ENCODE data around the gene VAX1. TPM values are rescaled to one million over a fixed set of nuclear protein-coding genes. Genes with fewer than 3 reads are reported as not detected.

Gene VAX1
- polyA plus RNA-seq, 1 of the 3 experiments (the other 2 are of a cell fraction), result not detected

- ChIA-PET CTCF (interaction anchor here (1.3 to 4.2 kb wide), 4 partner anchors 27 to 334 kb away, joined by 3 to 37 read pairs (median 12); no protein-coding TSS in a partner anchor), POLR2A (interaction anchor here (0.6 kb wide), 1 partner anchor 123 kb away, joined by 3 read pairs; no protein-coding TSS in a partner anchor)
- peak; percentile 40 for DNase-seq
- no peaks in the 10 kb centered on the region for H3K9me3 ChIP-seq
- H3K27me3 ChIP-seq (ENCODE audit: insufficient read depth), result peaks cover 92% of the 10 kb centered on the region
- H3K4me1 ChIP-seq (ENCODE audit: control insufficient read depth in 1 of 2, insufficient read depth in 2 of 2, low read depth in 1 of 2, low read length in 1 of 2), result peaks cover 0 to 2% of the 10 kb centered on the region in 2 experiments; a peak in 2 of 4 replicates
- H3K36me3 ChIP-seq (replicated peaks in 1 of 2; ENCODE audit: control insufficient read depth in 1 of 2, insufficient read depth in 2 of 2, low read length in 1 of 2), result no peaks in the 10 kb centered on the region
- no peaks in the 10 kb centered on the region for H3F3A ChIP-seq (replicated peaks; ENCODE audit: insufficient read depth)
- no peak overlapping the region for H2AFZ ChIP-seq (ENCODE audit: low read depth)
- no peaks in the 10 kb centered on the region for H4K20me1 ChIP-seq (ENCODE audit: insufficient read depth)
- WGBS (ENCODE audit: low lambda C conversion rate), result 22% methylated on average over 30 of the region's 30 CpGs
- no peak overlapping the region for H3K27ac ChIP-seq (ENCODE audit: low read depth in 2 of 2, low read length in 1 of 2)
- no peak overlapping the region; a peak in 1 of 4 replicates for H3K4me3 ChIP-seq (ENCODE audit: low read depth in 2 of 2, low read length in 1 of 2)
- H3K9me2 ChIP-seq, result no peaks in the 10 kb centered on the region
- H3K9ac ChIP-seq, result no peak overlapping the region
- peak; percentile 89 for TF ChIP-seq EZH2phosphoT487 (IDR thresholded peaks at IDR 0.05; ENCODE audit: borderline replicate concordance, low read depth)
- no peak for TF ChIP-seq IRF3 (IDR thresholded peaks at IDR 0.05; ENCODE audit: low read depth, low read length)
- TF ChIP-seq, protein P1, sequence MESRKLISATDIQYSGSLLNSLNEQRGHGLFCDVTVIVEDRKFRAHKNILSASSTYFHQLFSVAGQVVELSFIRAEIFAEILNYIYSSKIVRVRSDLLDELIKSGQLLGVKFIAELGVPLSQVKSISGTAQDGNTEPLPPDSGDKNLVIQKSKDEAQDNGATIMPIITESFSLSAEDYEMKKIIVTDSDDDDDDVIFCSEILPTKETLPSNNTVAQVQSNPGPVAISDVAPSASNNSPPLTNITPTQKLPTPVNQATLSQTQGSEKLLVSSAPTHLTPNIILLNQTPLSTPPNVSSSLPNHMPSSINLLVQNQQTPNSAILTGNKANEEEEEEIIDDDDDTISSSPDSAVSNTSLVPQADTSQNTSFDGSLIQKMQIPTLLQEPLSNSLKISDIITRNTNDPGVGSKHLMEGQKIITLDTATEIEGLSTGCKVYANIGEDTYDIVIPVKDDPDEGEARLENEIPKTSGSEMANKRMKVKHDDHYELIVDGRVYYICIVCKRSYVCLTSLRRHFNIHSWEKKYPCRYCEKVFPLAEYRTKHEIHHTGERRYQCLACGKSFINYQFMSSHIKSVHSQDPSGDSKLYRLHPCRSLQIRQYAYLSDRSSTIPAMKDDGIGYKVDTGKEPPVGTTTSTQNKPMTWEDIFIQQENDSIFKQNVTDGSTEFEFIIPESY (IDR thresholded peaks at IDR 0.05; ENCODE audit: borderline replicate concordance, low read depth), result no peak
- no peak for TF ChIP-seq TAF1 (IDR thresholded peaks at IDR 0.05; ENCODE audit: borderline replicate concordance, low read depth, low read length)
- TF ChIP-seq TEAD4 (IDR thresholded peaks at IDR 0.05; ENCODE audit: borderline replicate concordance, insufficient read depth), result no peak
- no peak for TF ChIP-seq YY1 (IDR thresholded peaks at IDR 0.05; ENCODE audit: low read depth)
- no peaks in the 10 kb centered on the region for H3K79me2 ChIP-seq (ENCODE audit: insufficient read depth)
- H3K4me2 ChIP-seq, result peak overlapping the region; percentile 37; the same call in 1 of the 2 replicates
These were observed 4.6 kb downstream of the VAX1 start for GRCh38 chr10:117133273-117134055.

GRCh38 chr10:117132751-117133231, 5.3 kb downstream of the VAX1 start:
- Histone ChIP-seq H3K4me1 (ENCODE audit: control insufficient read depth in 1 of 2, insufficient read depth in 2 of 2, low read depth in 1 of 2, low read length in 1 of 2) (peaks cover 0 to 2% of the 10 kb centered on the region in 2 experiments; a peak in 2 of 4 replicates), H3K9ac (no peak overlapping the region), H3K4me3 (ENCODE audit: low read depth in 2 of 2, low read length in 1 of 2) (no peak overlapping the region), H2AFZ (ENCODE audit: low read depth) (no peak overlapping the region), H3K9me2 (no peaks in the 10 kb centered on the region), H3K4me2 (0 out of 2 replicates have a peak overlapping the region, but pooled peaks have one; percentile 37), H4K20me1 (ENCODE audit: insufficient read depth) (no peaks in the 10 kb centered on the region), H3K9me3 (no peaks in the 10 kb centered on the region), H3K27ac (ENCODE audit: low read depth in 2 of 2, low read length in 1 of 2) (no peak overlapping the region), H3K36me3 (replicated peaks in 1 of 2; ENCODE audit: control insufficient read depth in 1 of 2, insufficient read depth in 2 of 2, low read length in 1 of 2) (no peaks in the 10 kb centered on the region), H3F3A (replicated peaks; ENCODE audit: insufficient read depth) (no peaks in the 10 kb centered on the region), H3K79me2 (ENCODE audit: insufficient read depth) (no peaks in the 10 kb centered on the region), H3K27me3 (ENCODE audit: insufficient read depth) (peaks cover 89% of the 10 kb centered on the region)
- ChIA-PET CTCF (interaction anchor here (1.3 to 4.2 kb wide), 4 partner anchors 26 to 333 kb away, joined by 3 to 37 read pairs (median 12); no protein-coding TSS in a partner anchor), POLR2A (no interaction called here)
- DNase-seq, result peak; percentile 50
- WGBS (ENCODE audit: low lambda C conversion rate), result 25% methylated on average over 25 of the region's 27 CpGs
- no peak for TF ChIP-seq GABPA (IDR thresholded peaks at IDR 0.05; ENCODE audit: low read depth)
- TF ChIP-seq NRF1 (IDR thresholded peaks at IDR 0.05; ENCODE audit: low read depth, low read length), result no peak
- no peak for TF ChIP-seq USF2 (IDR thresholded peaks at IDR 0.05; ENCODE audit: borderline replicate concordance, low read depth, low read length)
- TF ChIP-seq CHD2 (IDR thresholded peaks at IDR 0.05; ENCODE audit: low read length, partially characterized antibody), result no peak
- no peak; the same call in 1 of the 2 replicates for TF ChIP-seq EZH2phosphoT487 (IDR thresholded peaks at IDR 0.05; ENCODE audit: borderline replicate concordance, low read depth)
- TF ChIP-seq EP300 (IDR thresholded peaks at IDR 0.05; ENCODE audit: borderline replicate concordance in 1 of 2, low read depth in 1 of 2, low read length in 1 of 2), result no peak
- no peak for TF ChIP-seq NFIC (IDR thresholded peaks at IDR 0.05; ENCODE audit: borderline replicate concordance)
- TF ChIP-seq RXRA (IDR thresholded peaks at IDR 0.05; ENCODE audit: borderline replicate concordance, low read depth), result no peak
- no peak for TF ChIP-seq SIN3A (IDR thresholded peaks at IDR 0.05; ENCODE audit: borderline replicate concordance, low read depth, low read length)
- no peak for TF ChIP-seq TCF12 (IDR thresholded peaks at IDR 0.05)
- TF ChIP-seq FOXM1 (IDR thresholded peaks at IDR 0.05; ENCODE audit: low read depth), result no peak
- no peak for TF ChIP-seq MAX (IDR thresholded peaks at IDR 0.05; ENCODE audit: low read depth)
- TF ChIP-seq, protein P2, sequence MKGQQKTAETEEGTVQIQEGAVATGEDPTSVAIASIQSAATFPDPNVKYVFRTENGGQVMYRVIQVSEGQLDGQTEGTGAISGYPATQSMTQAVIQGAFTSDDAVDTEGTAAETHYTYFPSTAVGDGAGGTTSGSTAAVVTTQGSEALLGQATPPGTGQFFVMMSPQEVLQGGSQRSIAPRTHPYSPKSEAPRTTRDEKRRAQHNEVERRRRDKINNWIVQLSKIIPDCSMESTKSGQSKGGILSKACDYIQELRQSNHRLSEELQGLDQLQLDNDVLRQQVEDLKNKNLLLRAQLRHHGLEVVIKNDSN (IDR thresholded peaks at IDR 0.05; ENCODE audit: borderline replicate concordance, low read depth), result no peak

Measured in SK-N-SH (cell line).